ENCODE measurements around the gene SMPD3.

Gene SMPD3

GRCh38 chr16:68328860-68329390 is 119.4 kb downstream of the SMPD3 start:
- peak; percentile 13 for DNase-seq (ENCODE audit: low spot score)

GRCh38 chr16:68328151-68328859 is 120.0 kb downstream of the SMPD3 start:
- DNase-seq (ENCODE audit: low spot score) = peak; percentile 84

GRCh38 chr16:68324780-68325357 is 123.4 kb downstream of the SMPD3 start:
- DNase-seq (ENCODE audit: low spot score) = no peak

- no peak for DNase-seq (ENCODE audit: low spot score)
Observed at GRCh38 chr16:68324336-68324735, 124.0 kb downstream of the SMPD3 start.

- no peak for DNase-seq (ENCODE audit: low spot score)
Observed at GRCh38 chr16:68319185-68319908, 129.0 kb downstream of the SMPD3 start.

GRCh38 chr16:68313116-68313515 is 135.2 kb downstream of the SMPD3 start:
- DNase-seq (ENCODE audit: low spot score) = no peak

- peak; percentile 91 for DNase-seq (ENCODE audit: low spot score)
Observed at GRCh38 chr16:68310774-68311511, 137.4 kb downstream of the SMPD3 start, which contains the start of the genes PRMT7 and SLC7A6OS. TSS of gene PRMT7 (plus strand) at chr16:68311019. CDS start at chr16:68315980, 4,961 bp downstream. TSS of gene SLC7A6OS (minus strand) at chr16:68310946. CDS start at chr16:68310926, 20 bp downstream.

- no peak for DNase-seq (ENCODE audit: low spot score)
Observed at GRCh38 chr16:68310437-68310773, 137.9 kb downstream of the SMPD3 start.

GRCh38 chr16:68309799-68310198 is 138.5 kb downstream of the SMPD3 start:
- no peak for DNase-seq (ENCODE audit: low spot score)
